Tibial nerve (tissue), 4 donors: ENCODE measurements around the gene TUFM. TPM values are rescaled to one million over a fixed set of nuclear protein-coding genes. Genes with fewer than 3 reads are reported as not detected.
A peak's percentile ranks its signal among the peaks of the same experiment; 100 is the strongest.

Experiments used
- DNase-seq, 2 donors: peaks; one replicate each; pipeline ENCODE4 v3.0.0-alpha.2; 2019; ENCODE audit warnings: low spot score in 2 of 2
- H3K27ac ChIP-seq, 4 donors: fragments of 200-600 bp; sonication (generic) in 3 of 4; one replicate each; pipeline ENCODE4 v1.5.1; 2017 to 2019; ENCODE audit warnings: mild to moderate bottlenecking in 1 of 4
- H3K27me3 ChIP-seq, 2 donors: fragments of 200-600 bp; sonication (generic) in 1 of 2; one replicate each; pipeline versions ENCODE4 v1.5.1 to v1.6.0; 2017 to 2019
- H3K36me3 ChIP-seq, 3 donors: fragments of 200-600 bp; sonication (generic); one replicate each; pipeline ENCODE4 v1.5.1; 2018 to 2019
- H3K4me1 ChIP-seq, 4 donors: fragments of 200-600 bp; sonication (generic) in 3 of 4; one replicate each; pipeline ENCODE4 v1.5.1; 2017 to 2019
- H3K4me3 ChIP-seq, 4 donors: fragments of 200-600 bp; sonication (generic) in 3 of 4; one replicate each; pipeline ENCODE4 v1.5.1; 2017 to 2019; ENCODE audit warnings: mild to moderate bottlenecking in 1 of 4, moderate library complexity in 1 of 4
- H3K9me3 ChIP-seq, 4 donors: fragments of 200-600 bp; sonication (generic) in 3 of 4; one replicate each; pipeline ENCODE4 v1.5.1; 2017 to 2019
- CTCF ChIP-seq, 5 experiments: fragments of 200-600 bp in 3 of 5; fragments of 450-650 bp in 2 of 5; sonication (generic) in 3 of 5; IDR thresholded peaks; one replicate each; pipeline ENCODE4 v1.5.1; 2016 to 2019; ENCODE audit warnings: antibody characterized with exemption in 5 of 5, mild to moderate bottlenecking in 3 of 5, moderate library complexity in 2 of 5
- EP300 ChIP-seq, 2 donors: sonication (generic); formaldehyde crosslinking; IDR thresholded peaks; one replicate each; pipeline ENCODE4 v1.6.1; 2017; ENCODE audit warnings: antibody characterized with exemption in 2 of 2, mild to moderate bottlenecking in 1 of 2
- POLR2A ChIP-seq, 2 donors: fragments of 450-650 bp; IDR thresholded peaks; one replicate each; pipeline ENCODE4 v1.6.1; 2017; ENCODE audit warnings: antibody characterized with exemption in 2 of 2, mild to moderate bottlenecking in 2 of 2, moderate library complexity in 2 of 2
- WGBS, 2 donors: methylation state at CpG; one replicate each; pipeline ENCODE4 v1.1.5; 2018; 5-methylcytosine and 5-hydroxymethylcytosine counted together
- total RNA-seq, 4 donors: library from RNA; depleted of rRNA; stranded (reverse); fragments of >200 nt; gene quantifications; one replicate each; pipeline ENCODE4 v1.1.0, GENCODE V29; 2016

TUFM gene
- total RNA-seq, 4 donors from 2014 or later = 88.1 to 136 (median 116) TPM

- peaks cover 0 to 28% (median 11%) of the 10 kb centered on the region in 4 donors for H3K4me1 ChIP-seq
- no peak overlapping the region for H3K27ac ChIP-seq
- peaks cover 0 to 1% (median 0%) of the 10 kb centered on the region in 3 donors for H3K36me3 ChIP-seq
- H3K9me3 ChIP-seq = no peaks in the 10 kb centered on the region
- peaks cover 0 to 8% of the 10 kb centered on the region in 2 donors for H3K27me3 ChIP-seq
- 84 to 88% methylated on average over 4 of the region's 4 CpGs for WGBS, 2 donors
- no peak overlapping the region for H3K4me3 ChIP-seq
- no peak for DNase-seq
- TF ChIP-seq CTCF (IDR thresholded peaks at IDR 0.05) (no peak), EP300 (IDR thresholded peaks at IDR 0.05) (no peak), POLR2A (IDR thresholded peaks at IDR 0.05) (no peak)
Measured at GRCh38 chr16:28880955-28881354, 34.8 kb upstream of the TUFM start.

GRCh38 chr16:28880589-28880915 lies 34.4 kb upstream of the TUFM start:
- 12 to 19% methylated on average over 9 to 11 of the region's 11 CpGs for WGBS, 2 donors
- no peak overlapping the region for H3K27ac ChIP-seq
- DNase-seq = no peak
- TF ChIP-seq EP300 (IDR thresholded peaks at IDR 0.05) = no peak
- TF ChIP-seq POLR2A (IDR thresholded peaks at IDR 0.05) = no peak
- TF ChIP-seq CTCF (IDR thresholded peaks at IDR 0.05) = no peak
- H3K9me3 ChIP-seq = no peaks in the 10 kb centered on the region
- peak overlapping the region in 2 of 4 donors; percentile 67 to 84 for H3K4me3 ChIP-seq
- peaks cover 0 to 8% of the 10 kb centered on the region in 2 donors for H3K27me3 ChIP-seq
- H3K36me3 ChIP-seq = peaks cover 0 to 5% (median 0%) of the 10 kb centered on the region in 3 donors
- peaks cover 0 to 28% (median 11%) of the 10 kb centered on the region in 4 donors for H3K4me1 ChIP-seq

- whole genome bisulfite sequencing, 2 donors = 0 to 3% methylated on average over 19 to 46 of the region's 66 CpGs
- Histone ChIP-seq H3K36me3 (peaks cover 0 to 11% (median 0%) of the 10 kb centered on the region in 3 donors), H3K4me1 (peaks cover 0 to 34% (median 11%) of the 10 kb centered on the region in 4 donors), H3K9me3 (no peaks in the 10 kb centered on the region), H3K4me3 (peak overlapping the region; percentile 37 to 84 (median 64)), H3K27ac (peak overlapping the region in 2 of 4 donors; percentile 19 to 52), H3K27me3 (peaks cover 0 to 8% of the 10 kb centered on the region in 2 donors)
- no peak for TF ChIP-seq POLR2A (IDR thresholded peaks at IDR 0.05)
- TF ChIP-seq EP300 (IDR thresholded peaks at IDR 0.05) = no peak
- peak in 4 of 5 experiments; percentile 22 to 68 (median 40) for TF ChIP-seq CTCF (IDR thresholded peaks at IDR 0.05)
- peak; percentile 76 to 79 for DNase-seq
Measured at GRCh38 chr16:28879841-28880588, 33.9 kb upstream of the TUFM start.

- DNase-seq = no peak
- Histone ChIP-seq H3K36me3 (peaks cover 0 to 16% (median 0%) of the 10 kb centered on the region in 3 donors), H3K27me3 (peaks cover 0 to 8% of the 10 kb centered on the region in 2 donors), H3K27ac (peak overlapping the region in 2 of 4 donors; percentile 19 to 52), H3K4me3 (peak overlapping the region; percentile 37 to 84 (median 64)), H3K4me1 (peaks cover 0 to 34% (median 11%) of the 10 kb centered on the region in 4 donors), H3K9me3 (no peaks in the 10 kb centered on the region)
- 3 to 4% methylated on average over 7 to 24 of the region's 27 CpGs for WGBS, 2 donors
- no peak for TF ChIP-seq POLR2A (IDR thresholded peaks at IDR 0.05)
- no peak for TF ChIP-seq EP300 (IDR thresholded peaks at IDR 0.05)
- TF ChIP-seq CTCF (IDR thresholded peaks at IDR 0.05) = no peak
Measured at GRCh38 chr16:28879261-28879840, 33.2 kb upstream of the TUFM start.
